GM23338 (cell line): ENCODE results near the gene ATL2. TPM values are rescaled to one million over a fixed set of nuclear protein-coding genes. Genes with fewer than 3 reads are reported as not detected.

Source experiments
- ATAC-seq: fragments of 200-7000 bp; cut with Tn5 transposase; 3 replicates; pipeline ENCODE4 v1.9.1; 2020
- DNase-seq: peaks from one replicate; pipeline ENCODE4 v3.0.0-alpha.2; 2015; ENCODE audit warnings: low spot score
- H2AFZ ChIP-seq: fragments of 200-600 bp; sonication (generic); 2 replicates; pipeline ENCODE4 v1.8.0; 2016; ENCODE audit warnings: antibody characterized with exemption, mild to moderate bottlenecking, moderate library complexity
- H3F3A ChIP-seq: fragments of 200-600 bp; sonication (generic); replicated peaks from 2 replicates; pipeline ENCODE4 v1.8.0; 2017; ENCODE audit warnings: antibody characterized with exemption, mixed run types, low read depth
- H3K27ac ChIP-seq: fragments of 200-600 bp; sonication (generic); 2 replicates; pipeline ENCODE4 v1.6.1; 2016; ENCODE audit warnings: low read depth
- H3K27me3 ChIP-seq: fragments of 200-600 bp; sonication (generic); 2 replicates; pipeline ENCODE4 v1.8.0; 2016; ENCODE audit warnings: mild to moderate bottlenecking, mixed run types, moderate library complexity; ENCODE audit not compliant: insufficient read depth
- H3K36me3 ChIP-seq: fragments of 200-600 bp; sonication (generic); 2 replicates; pipeline ENCODE4 v1.8.0; 2016; ENCODE audit warnings: mild to moderate bottlenecking; ENCODE audit not compliant: insufficient read depth
- H3K4me1 ChIP-seq: fragments of 200-600 bp; sonication (generic); 2 replicates; pipeline ENCODE4 v1.8.0; 2016; ENCODE audit warnings: mild to moderate bottlenecking, moderate library complexity; ENCODE audit not compliant: insufficient read depth
- H3K4me2 ChIP-seq: fragments of 200-600 bp; sonication (generic); 2 replicates; pipeline ENCODE4 v1.7.1; 2017; ENCODE audit warnings: mixed run types
- H3K4me3 ChIP-seq: fragments of 200-600 bp; sonication (generic); 2 replicates; pipeline ENCODE4 v1.6.1; 2016; ENCODE audit warnings: mixed run types
- H3K79me2 ChIP-seq: fragments of 200-600 bp; sonication (generic); replicated peaks from 2 replicates; pipeline ENCODE4 v1.8.0; 2017; ENCODE audit warnings: mild to moderate bottlenecking; ENCODE audit not compliant: insufficient read depth
- H3K9me2 ChIP-seq: fragments of 200-600 bp; sonication (generic); 2 replicates; pipeline ENCODE4 v1.8.0; 2017; ENCODE audit not compliant: insufficient read depth
- H4K20me1 ChIP-seq: fragments of 200-600 bp; sonication (generic); replicated peaks from 2 replicates; pipeline ENCODE4 v1.8.0; 2017; ENCODE audit warnings: mild to moderate bottlenecking; ENCODE audit not compliant: insufficient read depth
- H3K27ac Mint-ChIP-seq: 2 replicates; pipeline ENCODE4 v1.8.0; 2020; ENCODE audit warnings: inconsistent platforms, mild to moderate bottlenecking, moderate library complexity, mixed read lengths
- H3K27me3 Mint-ChIP-seq: 3 replicates; pipeline ENCODE4 v1.8.0; 2022; ENCODE audit warnings: low read depth, mild to moderate bottlenecking, moderate library complexity, mixed read lengths, inconsistent platforms; ENCODE audit not compliant: insufficient read depth, poor library complexity
- H3K36me3 Mint-ChIP-seq: 3 replicates; pipeline ENCODE4 v1.8.0; 2021; ENCODE audit warnings: low read depth, mild to moderate bottlenecking, inconsistent platforms, moderate library complexity, mixed read lengths
- H3K4me1 Mint-ChIP-seq: 3 replicates; pipeline ENCODE4 v1.8.0; 2020; ENCODE audit warnings: mild to moderate bottlenecking, inconsistent platforms, mixed read lengths
- H3K4me3 Mint-ChIP-seq: 3 replicates; pipeline ENCODE4 v1.8.0; 2021; ENCODE audit warnings: moderate library complexity, mild to moderate bottlenecking, inconsistent platforms, mixed read lengths
- H3K9me3 Mint-ChIP-seq: 3 replicates; pipeline ENCODE4 v1.8.0; 2020; ENCODE audit warnings: moderate library complexity, mild to moderate bottlenecking, inconsistent platforms, mixed read lengths
- EZH2 ChIP-seq: fragments of 200-600 bp; sonication (generic); IDR thresholded peaks from one replicate; pipeline ENCODE4 v1.8.0; 2017; ENCODE audit warnings: antibody characterized with exemption, mild to moderate bottlenecking, low read depth; ENCODE audit not compliant: unreplicated experiment
- EZH2phosphoT487 ChIP-seq: fragments of 200-600 bp; sonication (generic); IDR thresholded peaks from one replicate; pipeline ENCODE4 v1.8.1; 2018; ENCODE audit warnings: antibody characterized with exemption; ENCODE audit not compliant: unreplicated experiment
- NANOG ChIP-seq: IDR thresholded peaks from 2 replicates; pipeline ENCODE4 v1.6.1; 2016; ENCODE audit warnings: antibody characterized with exemption, borderline replicate concordance
- STAT1 ChIP-seq: IDR thresholded peaks from one replicate; pipeline ENCODE4 v1.6.1; 2016; ENCODE audit warnings: antibody characterized with exemption; ENCODE audit not compliant: unreplicated experiment
- ZNF114 ChIP-seq: fragments of 250-450 bp; sonication (Bioruptor Pico); IDR thresholded peaks from 2 replicates; pipeline ENCODE4 v1.5.0; 2020; ENCODE audit warnings: mild to moderate bottlenecking, moderate library complexity
- ZNF331 ChIP-seq: fragments of 250-450 bp; sonication (Bioruptor Pico); IDR thresholded peaks from 2 replicates; pipeline ENCODE4 v1.5.0; 2020; ENCODE audit warnings: low read depth, mild to moderate bottlenecking, moderate library complexity
- polyA plus RNA-seq: library from polyadenylated mRNA; unstranded; fragments of >200 nt; fragmentation: Nextera tagmentation; extraction: Ambion mirVana; gene quantifications from 2 replicates; pipeline ENCODE4 v1.2.1, GENCODE V29; 2016
- total RNA-seq: library from RNA; depleted of rRNA; stranded (reverse); fragments of >200 nt; shearing (Covaris generic); gene quantifications from 2 replicates; pipeline ENCODE4 v1.2.3, GENCODE V29; 2014
- TF ChIP-seq, protein P1 (sequence below): fragments of 250-450 bp; sonication (Bioruptor Pico); IDR thresholded peaks from 2 replicates; pipeline ENCODE4 v1.5.0; 2020; ENCODE audit warnings: mild to moderate bottlenecking, moderate library complexity
- TF ChIP-seq, protein P2 (sequence below), 2 experiments: fragments of 200-600 bp in 1 of 2; sonication (generic) in 1 of 2; conservative IDR thresholded peaks; 2 replicates each; pipeline versions ENCODE4 v1.5.1 to v1.6.1; 2016 to 2017; ENCODE audit warnings: antibody characterized with exemption in 2 of 2, low read depth in 2 of 2, mild to moderate bottlenecking in 2 of 2, moderate library complexity in 1 of 2
- TF ChIP-seq, protein P3 (sequence below): IDR thresholded peaks from 2 replicates; pipeline ENCODE4 v1.6.1; 2016; ENCODE audit warnings: antibody characterized with exemption
- TF ChIP-seq, protein P4 (sequence below): IDR thresholded peaks from one replicate; pipeline ENCODE4 v1.6.1; 2018; ENCODE audit warnings: antibody characterized with exemption; ENCODE audit not compliant: unreplicated experiment

The ATL2 gene
- total and polyA plus RNA-seq, 2 experiments from 2014 or later: 30.2 to 140 TPM

DNA sequence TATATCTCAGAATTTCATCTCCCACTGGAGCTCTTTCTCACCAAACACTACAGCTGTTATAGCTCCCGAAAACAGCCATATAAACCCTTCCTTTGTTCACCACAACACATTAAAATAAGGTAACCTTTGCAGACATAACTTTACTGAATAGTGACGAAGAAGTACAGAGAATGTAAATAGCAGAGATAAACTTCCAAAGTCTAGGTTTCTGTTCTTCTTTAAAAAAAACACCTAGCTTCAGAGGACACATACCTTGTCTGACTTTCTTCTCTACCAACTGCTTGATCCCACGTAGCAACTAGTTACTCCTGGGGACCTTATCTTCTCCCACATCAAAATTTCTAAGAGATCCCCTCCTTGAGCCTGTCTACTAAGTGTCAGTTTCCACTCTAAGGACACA, 32.3 kb downstream of the ATL2 start (continued):
- TF ChIP-seq, protein P1, sequence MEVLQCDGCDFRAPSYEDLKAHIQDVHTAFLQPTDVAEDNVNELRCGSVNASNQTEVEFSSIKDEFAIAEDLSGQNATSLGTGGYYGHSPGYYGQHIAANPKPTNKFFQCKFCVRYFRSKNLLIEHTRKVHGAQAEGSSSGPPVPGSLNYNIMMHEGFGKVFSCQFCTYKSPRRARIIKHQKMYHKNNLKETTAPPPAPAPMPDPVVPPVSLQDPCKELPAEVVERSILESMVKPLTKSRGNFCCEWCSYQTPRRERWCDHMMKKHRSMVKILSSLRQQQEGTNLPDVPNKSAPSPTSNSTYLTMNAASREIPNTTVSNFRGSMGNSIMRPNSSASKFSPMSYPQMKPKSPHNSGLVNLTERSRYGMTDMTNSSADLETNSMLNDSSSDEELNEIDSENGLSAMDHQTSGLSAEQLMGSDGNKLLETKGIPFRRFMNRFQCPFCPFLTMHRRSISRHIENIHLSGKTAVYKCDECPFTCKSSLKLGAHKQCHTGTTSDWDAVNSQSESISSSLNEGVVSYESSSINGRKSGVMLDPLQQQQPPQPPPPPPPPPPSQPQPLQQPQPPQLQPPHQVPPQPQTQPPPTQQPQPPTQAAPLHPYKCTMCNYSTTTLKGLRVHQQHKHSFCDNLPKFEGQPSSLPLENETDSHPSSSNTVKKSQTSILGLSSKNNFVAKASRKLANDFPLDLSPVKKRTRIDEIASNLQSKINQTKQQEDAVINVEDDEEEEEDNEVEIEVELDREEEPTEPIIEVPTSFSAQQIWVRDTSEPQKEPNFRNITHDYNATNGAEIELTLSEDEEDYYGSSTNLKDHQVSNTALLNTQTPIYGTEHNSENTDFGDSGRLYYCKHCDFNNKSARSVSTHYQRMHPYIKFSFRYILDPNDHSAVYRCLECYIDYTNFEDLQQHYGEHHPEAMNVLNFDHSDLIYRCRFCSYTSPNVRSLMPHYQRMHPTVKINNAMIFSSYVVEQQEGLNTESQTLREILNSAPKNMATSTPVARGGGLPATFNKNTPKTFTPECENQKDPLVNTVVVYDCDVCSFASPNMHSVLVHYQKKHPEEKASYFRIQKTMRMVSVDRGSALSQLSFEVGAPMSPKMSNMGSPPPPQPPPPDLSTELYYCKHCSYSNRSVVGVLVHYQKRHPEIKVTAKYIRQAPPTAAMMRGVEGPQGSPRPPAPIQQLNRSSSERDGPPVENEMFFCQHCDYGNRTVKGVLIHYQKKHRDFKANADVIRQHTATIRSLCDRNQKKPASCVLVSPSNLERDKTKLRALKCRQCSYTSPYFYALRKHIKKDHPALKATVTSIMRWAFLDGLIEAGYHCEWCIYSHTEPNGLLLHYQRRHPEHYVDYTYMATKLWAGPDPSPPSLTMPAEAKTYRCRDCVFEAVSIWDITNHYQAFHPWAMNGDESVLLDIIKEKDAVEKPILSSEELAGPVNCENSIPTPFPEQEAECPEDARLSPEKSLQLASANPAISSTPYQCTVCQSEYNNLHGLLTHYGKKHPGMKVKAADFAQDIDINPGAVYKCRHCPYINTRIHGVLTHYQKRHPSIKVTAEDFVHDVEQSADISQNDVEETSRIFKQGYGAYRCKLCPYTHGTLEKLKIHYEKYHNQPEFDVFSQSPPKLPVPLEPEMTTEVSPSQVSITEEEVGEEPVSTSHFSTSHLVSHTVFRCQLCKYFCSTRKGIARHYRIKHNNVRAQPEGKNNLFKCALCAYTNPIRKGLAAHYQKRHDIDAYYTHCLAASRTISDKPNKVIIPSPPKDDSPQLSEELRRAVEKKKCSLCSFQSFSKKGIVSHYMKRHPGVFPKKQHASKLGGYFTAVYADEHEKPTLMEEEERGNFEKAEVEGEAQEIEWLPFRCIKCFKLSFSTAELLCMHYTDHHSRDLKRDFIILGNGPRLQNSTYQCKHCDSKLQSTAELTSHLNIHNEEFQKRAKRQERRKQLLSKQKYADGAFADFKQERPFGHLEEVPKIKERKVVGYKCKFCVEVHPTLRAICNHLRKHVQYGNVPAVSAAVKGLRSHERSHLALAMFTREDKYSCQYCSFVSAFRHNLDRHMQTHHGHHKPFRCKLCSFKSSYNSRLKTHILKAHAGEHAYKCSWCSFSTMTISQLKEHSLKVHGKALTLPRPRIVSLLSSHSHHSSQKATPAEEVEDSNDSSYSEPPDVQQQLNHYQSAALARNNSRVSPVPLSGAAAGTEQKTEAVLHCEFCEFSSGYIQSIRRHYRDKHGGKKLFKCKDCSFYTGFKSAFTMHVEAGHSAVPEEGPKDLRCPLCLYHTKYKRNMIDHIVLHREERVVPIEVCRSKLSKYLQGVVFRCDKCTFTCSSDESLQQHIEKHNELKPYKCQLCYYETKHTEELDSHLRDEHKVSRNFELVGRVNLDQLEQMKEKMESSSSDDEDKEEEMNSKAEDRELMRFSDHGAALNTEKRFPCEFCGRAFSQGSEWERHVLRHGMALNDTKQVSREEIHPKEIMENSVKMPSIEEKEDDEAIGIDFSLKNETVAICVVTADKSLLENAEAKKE (CRISPR knock-in tag): no peak
- no peak for TF ChIP-seq STAT1

DNA sequence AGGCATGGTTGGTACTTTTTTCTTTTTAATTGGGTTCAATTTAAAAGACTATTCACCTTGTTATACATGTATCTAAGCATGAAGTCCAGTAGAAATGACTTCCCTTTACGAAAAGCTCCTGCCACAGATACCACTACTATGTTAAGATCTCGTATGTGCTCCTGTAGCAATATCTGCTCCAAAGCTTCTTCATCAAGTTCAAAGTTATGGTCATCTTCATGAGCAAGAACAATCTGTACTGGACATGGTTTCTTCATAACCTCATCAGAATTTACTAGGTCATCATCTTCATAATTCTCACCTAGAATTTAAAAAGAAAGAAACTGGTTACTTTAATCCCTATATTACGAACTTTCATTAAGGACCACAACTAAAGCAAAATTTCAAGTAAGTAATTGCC, 33.9 kb downstream of the ATL2 start:
- peaks cover 2% of the 10 kb centered on the region; the same call in 1 of the 3 replicates for H3K9me3 Mint-ChIP-seq
- peaks cover 51% of the 10 kb centered on the region for H4K20me1 ChIP-seq
- H3K9me2 ChIP-seq: no peaks in the 10 kb centered on the region
- H3K27ac ChIP-seq: no peak overlapping the region
- no peaks in the 10 kb centered on the region for H3K4me1 Mint-ChIP-seq
- no peaks in the 10 kb centered on the region for H3F3A ChIP-seq
- no peaks in the 10 kb centered on the region for H3K27me3 ChIP-seq
- H3K4me1 ChIP-seq: peaks cover 3% of the 10 kb centered on the region
- no peak overlapping the region for H2AFZ ChIP-seq
- H3K4me2 ChIP-seq: no peak overlapping the region
- H3K36me3 Mint-ChIP-seq: peaks cover 46% of the 10 kb centered on the region
- no peak for ATAC-seq
- H3K27me3 Mint-ChIP-seq: peaks cover 2% of the 10 kb centered on the region
- DNase-seq: no peak
- H3K36me3 ChIP-seq: peaks cover 35% of the 10 kb centered on the region
- no peak overlapping the region for H3K27ac Mint-ChIP-seq
- H3K4me3 Mint-ChIP-seq: no peak overlapping the region
- TF ChIP-seq EZH2 (no peak), ZNF114 (CRISPR knock-in tag) (no peak), STAT1 (no peak), ZNF331 (no peak), EZH2phosphoT487 (no peak), NANOG (no peak)
- TF ChIP-seq, protein P2, sequence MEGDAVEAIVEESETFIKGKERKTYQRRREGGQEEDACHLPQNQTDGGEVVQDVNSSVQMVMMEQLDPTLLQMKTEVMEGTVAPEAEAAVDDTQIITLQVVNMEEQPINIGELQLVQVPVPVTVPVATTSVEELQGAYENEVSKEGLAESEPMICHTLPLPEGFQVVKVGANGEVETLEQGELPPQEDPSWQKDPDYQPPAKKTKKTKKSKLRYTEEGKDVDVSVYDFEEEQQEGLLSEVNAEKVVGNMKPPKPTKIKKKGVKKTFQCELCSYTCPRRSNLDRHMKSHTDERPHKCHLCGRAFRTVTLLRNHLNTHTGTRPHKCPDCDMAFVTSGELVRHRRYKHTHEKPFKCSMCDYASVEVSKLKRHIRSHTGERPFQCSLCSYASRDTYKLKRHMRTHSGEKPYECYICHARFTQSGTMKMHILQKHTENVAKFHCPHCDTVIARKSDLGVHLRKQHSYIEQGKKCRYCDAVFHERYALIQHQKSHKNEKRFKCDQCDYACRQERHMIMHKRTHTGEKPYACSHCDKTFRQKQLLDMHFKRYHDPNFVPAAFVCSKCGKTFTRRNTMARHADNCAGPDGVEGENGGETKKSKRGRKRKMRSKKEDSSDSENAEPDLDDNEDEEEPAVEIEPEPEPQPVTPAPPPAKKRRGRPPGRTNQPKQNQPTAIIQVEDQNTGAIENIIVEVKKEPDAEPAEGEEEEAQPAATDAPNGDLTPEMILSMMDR (conservative IDR thresholded peaks at IDR 0.05; ENCODE audit: low read depth in 2 of 2): no peak
- TF ChIP-seq, protein P3, sequence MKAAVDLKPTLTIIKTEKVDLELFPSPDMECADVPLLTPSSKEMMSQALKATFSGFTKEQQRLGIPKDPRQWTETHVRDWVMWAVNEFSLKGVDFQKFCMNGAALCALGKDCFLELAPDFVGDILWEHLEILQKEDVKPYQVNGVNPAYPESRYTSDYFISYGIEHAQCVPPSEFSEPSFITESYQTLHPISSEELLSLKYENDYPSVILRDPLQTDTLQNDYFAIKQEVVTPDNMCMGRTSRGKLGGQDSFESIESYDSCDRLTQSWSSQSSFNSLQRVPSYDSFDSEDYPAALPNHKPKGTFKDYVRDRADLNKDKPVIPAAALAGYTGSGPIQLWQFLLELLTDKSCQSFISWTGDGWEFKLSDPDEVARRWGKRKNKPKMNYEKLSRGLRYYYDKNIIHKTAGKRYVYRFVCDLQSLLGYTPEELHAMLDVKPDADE: no peak
- TF ChIP-seq, protein P4, sequence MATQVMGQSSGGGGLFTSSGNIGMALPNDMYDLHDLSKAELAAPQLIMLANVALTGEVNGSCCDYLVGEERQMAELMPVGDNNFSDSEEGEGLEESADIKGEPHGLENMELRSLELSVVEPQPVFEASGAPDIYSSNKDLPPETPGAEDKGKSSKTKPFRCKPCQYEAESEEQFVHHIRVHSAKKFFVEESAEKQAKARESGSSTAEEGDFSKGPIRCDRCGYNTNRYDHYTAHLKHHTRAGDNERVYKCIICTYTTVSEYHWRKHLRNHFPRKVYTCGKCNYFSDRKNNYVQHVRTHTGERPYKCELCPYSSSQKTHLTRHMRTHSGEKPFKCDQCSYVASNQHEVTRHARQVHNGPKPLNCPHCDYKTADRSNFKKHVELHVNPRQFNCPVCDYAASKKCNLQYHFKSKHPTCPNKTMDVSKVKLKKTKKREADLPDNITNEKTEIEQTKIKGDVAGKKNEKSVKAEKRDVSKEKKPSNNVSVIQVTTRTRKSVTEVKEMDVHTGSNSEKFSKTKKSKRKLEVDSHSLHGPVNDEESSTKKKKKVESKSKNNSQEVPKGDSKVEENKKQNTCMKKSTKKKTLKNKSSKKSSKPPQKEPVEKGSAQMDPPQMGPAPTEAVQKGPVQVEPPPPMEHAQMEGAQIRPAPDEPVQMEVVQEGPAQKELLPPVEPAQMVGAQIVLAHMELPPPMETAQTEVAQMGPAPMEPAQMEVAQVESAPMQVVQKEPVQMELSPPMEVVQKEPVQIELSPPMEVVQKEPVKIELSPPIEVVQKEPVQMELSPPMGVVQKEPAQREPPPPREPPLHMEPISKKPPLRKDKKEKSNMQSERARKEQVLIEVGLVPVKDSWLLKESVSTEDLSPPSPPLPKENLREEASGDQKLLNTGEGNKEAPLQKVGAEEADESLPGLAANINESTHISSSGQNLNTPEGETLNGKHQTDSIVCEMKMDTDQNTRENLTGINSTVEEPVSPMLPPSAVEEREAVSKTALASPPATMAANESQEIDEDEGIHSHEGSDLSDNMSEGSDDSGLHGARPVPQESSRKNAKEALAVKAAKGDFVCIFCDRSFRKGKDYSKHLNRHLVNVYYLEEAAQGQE: no peak
- peaks cover 81% of the 10 kb centered on the region for H3K79me2 ChIP-seq
- H3K4me3 ChIP-seq: no peak overlapping the region
